AG20443 (cell line): ENCODE data around the gene LDLRAD4.

Experiments used
- DNase-seq: peaks from one replicate; pipeline ENCODE4 v3.0.0; 2012; ENCODE audit warnings: low spot score, mixed read lengths

Gene LDLRAD4

GRCh38 chr18:13514558-13514957 lies 296.0 kb downstream of the LDLRAD4 start:
- no peak for DNase-seq

- DNase-seq, result no peak
Observed at GRCh38 chr18:13516855-13517254, 298.3 kb downstream of the LDLRAD4 start.

- DNase-seq, result no peak
Observed at GRCh38 chr18:13517369-13517768, 298.8 kb downstream of the LDLRAD4 start.

GRCh38 chr18:13518382-13518781 lies 299.8 kb downstream of the LDLRAD4 start:
- no peak for DNase-seq

- DNase-seq, result no peak
Observed at GRCh38 chr18:13520306-13520705, 301.7 kb downstream of the LDLRAD4 start.

GRCh38 chr18:13520741-13521140 lies 302.2 kb downstream of the LDLRAD4 start:
- no peak for DNase-seq

- no peak for DNase-seq
Observed at GRCh38 chr18:13521418-13521817, 302.9 kb downstream of the LDLRAD4 start.

- DNase-seq, result no peak
Observed at GRCh38 chr18:13522256-13522655, 303.7 kb downstream of the LDLRAD4 start.

- no peak for DNase-seq
Observed at GRCh38 chr18:13522861-13523660, 304.5 kb downstream of the LDLRAD4 start.

- no peak for DNase-seq
Observed at GRCh38 chr18:13524054-13524453, 305.5 kb downstream of the LDLRAD4 start.

- no peak for DNase-seq
Observed at GRCh38 chr18:13524811-13525210, 306.3 kb downstream of the LDLRAD4 start.

- DNase-seq, result no peak
Observed at GRCh38 chr18:13525381-13526029, 306.9 kb downstream of the LDLRAD4 start.

- DNase-seq, result no peak
Observed at GRCh38 chr18:13526519-13526918, 308.0 kb downstream of the LDLRAD4 start.

- DNase-seq, result no peak
Observed at GRCh38 chr18:13527256-13527655, 308.7 kb downstream of the LDLRAD4 start.

GRCh38 chr18:13527730-13528129 lies 309.2 kb downstream of the LDLRAD4 start:
- DNase-seq, result no peak

GRCh38 chr18:13528739-13529392 lies 310.3 kb downstream of the LDLRAD4 start:
- DNase-seq, result no peak

GRCh38 chr18:13530033-13530878 lies 311.7 kb downstream of the LDLRAD4 start:
- no peak for DNase-seq

- DNase-seq, result peak; percentile 85
Observed at GRCh38 chr18:13530879-13531387, 312.4 kb downstream of the LDLRAD4 start.

- DNase-seq, result no peak
Observed at GRCh38 chr18:13531681-13532325, 313.2 kb downstream of the LDLRAD4 start.

- DNase-seq, result no peak
Observed at GRCh38 chr18:13532406-13533075, 314.0 kb downstream of the LDLRAD4 start.

- no peak for DNase-seq
Observed at GRCh38 chr18:13534631-13535030, 316.1 kb downstream of the LDLRAD4 start.
